GM19328 (cell line): ENCODE results near the gene RBM44.
"Not testable (repeated sequence)": the region's sequence is repeated elsewhere in the genome, so short reads cannot be mapped to it uniquely, and the experiment has no call there.

ENCODE experiments used
- ATAC-seq: cut with Tn5 transposase; IDR thresholded peaks from one replicate; pipeline ENCODE4 v1.9.1; 2021; ENCODE audit warnings: mild to moderate bottlenecking, moderate library complexity; ENCODE audit not compliant: unreplicated experiment

Gene RBM44

GRCh38 chr2:237841051-237841450 lies 42.5 kb downstream of the RBM44 start:
- ATAC-seq, result no peak

GRCh38 chr2:237848940-237849339 lies 50.4 kb downstream of the RBM44 start:
- not testable (repeated sequence) for ATAC-seq

- ATAC-seq, result no peak
These were observed 55.7 kb downstream of the RBM44 start for GRCh38 chr2:237854295-237854694.

- ATAC-seq, result no peak
These were observed 59.2 kb downstream of the RBM44 start for GRCh38 chr2:237857791-237858190.

GRCh38 chr2:237858294-237859081 lies 59.9 kb downstream of the RBM44 start:
- ATAC-seq, result no peak

- ATAC-seq, result no peak
These were observed 60.5 kb downstream of the RBM44 start for GRCh38 chr2:237859082-237859433.

- no peak for ATAC-seq
These were observed 61.1 kb downstream of the RBM44 start, which contains the start of gene RAMP1 for GRCh38 chr2:237859533-237860272. TSS of gene RAMP1 (plus strand) at chr2:237859623. CDS start at chr2:237859676, 53 bp downstream.

- no peak for ATAC-seq
These were observed 61.8 kb downstream of the RBM44 start for GRCh38 chr2:237860273-237860935.

- ATAC-seq, result no peak
These were observed 63.4 kb downstream of the RBM44 start for GRCh38 chr2:237861875-237862527.

GRCh38 chr2:237862528-237862895 lies 63.9 kb downstream of the RBM44 start:
- no peak for ATAC-seq

GRCh38 chr2:237863102-237863511 lies 64.5 kb downstream of the RBM44 start:
- ATAC-seq, result no peak

- ATAC-seq, result no peak
These were observed 65.3 kb downstream of the RBM44 start for GRCh38 chr2:237863689-237864443.

GRCh38 chr2:237864444-237864931 lies 65.9 kb downstream of the RBM44 start:
- no peak for ATAC-seq

GRCh38 chr2:237864940-237865622 lies 66.5 kb downstream of the RBM44 start:
- no peak for ATAC-seq

GRCh38 chr2:237865623-237866041 lies 67.1 kb downstream of the RBM44 start:
- no peak for ATAC-seq

- ATAC-seq, result no peak
These were observed 67.6 kb downstream of the RBM44 start for GRCh38 chr2:237866101-237866621.

- no peak for ATAC-seq
These were observed 68.9 kb downstream of the RBM44 start for GRCh38 chr2:237867465-237867864.

- ATAC-seq, result not testable (repeated sequence)
These were observed 69.5 kb downstream of the RBM44 start for GRCh38 chr2:237868074-237868473.

- ATAC-seq, result no peak
These were observed 70.2 kb downstream of the RBM44 start for GRCh38 chr2:237868631-237869342.
